BJ (cell line): ENCODE data around the gene SGK1. TPM values are rescaled to one million over a fixed set of nuclear protein-coding genes. Genes with fewer than 3 reads are reported as not detected.
A peak's percentile ranks its signal among the peaks of the same experiment; 100 is the strongest.

ENCODE experiments used
- CTCF ChIA-PET: fragments of 350-600 bp; formaldehyde crosslinking; extraction: SDS; loops from one replicate; lab custom pipeline; 2021; ENCODE audit warnings: antibody characterized with exemption, inconsistent platforms; lab: Yijun Ruan, JAX
- POLR2A ChIA-PET: fragments of 300-600 bp; sonication (Branson Sonifier 250); formaldehyde crosslinking; extraction: SDS; loops from one replicate; lab custom pipeline; 2021; ENCODE audit warnings: antibody characterized with exemption; lab: Charles Lee
- DNase-seq: peaks from one replicate; pipeline ENCODE4 v3.0.0-alpha.2; 2011; ENCODE audit warnings: low read depth
- H3K27me3 ChIP-seq: 2 replicates; pipeline ENCODE4 v1.6.0; 2011; ENCODE audit warnings: low read length; ENCODE audit not compliant: control insufficient read depth, insufficient read depth
- H3K36me3 ChIP-seq: 2 replicates; pipeline ENCODE4 v1.5.1; 2011; ENCODE audit warnings: low read length; ENCODE audit not compliant: control insufficient read depth, insufficient read depth
- H3K4me3 ChIP-seq: 2 replicates; pipeline ENCODE4 v1.5.1; 2011; ENCODE audit warnings: low read depth, mild to moderate bottlenecking, control low read depth, low read length
- CTCF ChIP-seq: IDR thresholded peaks from 2 replicates; pipeline ENCODE4 v1.5.1; 2011; ENCODE audit warnings: low read depth, mild to moderate bottlenecking, control low read depth, inconsistent platforms, low read length, moderate library complexity; ENCODE audit not compliant: insufficient read depth
- polyA plus RNA-seq: library from polyadenylated mRNA; depleted of rRNA; stranded (reverse); fragments of >200 nt; gene quantifications from 2 replicates; pipeline ENCODE4 v1.2.3, GENCODE V29; 2011

SGK1 gene
- polyA plus RNA-seq, 1 experiment: 179 TPM

GRCh38 chr6:134178161-134179044, 139.5 kb downstream of the SGK1 start:
- H3K4me3 ChIP-seq: peak overlapping the region; percentile 53
- peak; percentile 88 for TF ChIP-seq CTCF
- H3K36me3 ChIP-seq: no peaks in the 10 kb centered on the region
- no peaks in the 10 kb centered on the region for H3K27me3 ChIP-seq
- DNase-seq: peak; percentile 72
- ChIA-PET CTCF (interaction anchor here (0.6 to 4.0 kb wide), 32 partner anchors 12 to 644 kb away, joined by 3 to 15 read pairs (median 3); no protein-coding TSS in a partner anchor), POLR2A (interaction anchor here (1.0 to 1.5 kb wide), 2 partner anchors 244 to 373 kb away, joined by 3 to 4 read pairs; no protein-coding TSS in a partner anchor)

- CTCF ChIA-PET: interaction anchor here (0.6 to 4.0 kb wide), 25 partner anchors 13 to 645 kb away, joined by 3 to 15 read pairs (median 3); no protein-coding TSS in a partner anchor
- POLR2A ChIA-PET: interaction anchor here (1.0 to 1.5 kb wide), 2 partner anchors 244 to 373 kb away, joined by 3 to 4 read pairs; no protein-coding TSS in a partner anchor
- TF ChIP-seq CTCF: no peak
These were observed 140.2 kb downstream of the SGK1 start for GRCh38 chr6:134177753-134178160.

GRCh38 chr6:134177236-134177635, 140.7 kb downstream of the SGK1 start:
- no peak for DNase-seq
- Histone ChIP-seq H3K27me3 (no peaks in the 10 kb centered on the region), H3K36me3 (peaks cover 3% of the 10 kb centered on the region; the same call in 1 of the 2 replicates), H3K4me3 (peak overlapping the region; percentile 53; the same call in 1 of the 2 replicates)
- ChIA-PET POLR2A (interaction anchor here (1.0 to 1.5 kb wide), 2 partner anchors 245 to 374 kb away, joined by 3 to 4 read pairs; no protein-coding TSS in a partner anchor), CTCF (interaction anchor here (0.6 to 4.0 kb wide), 15 partner anchors 13 to 645 kb away, joined by 3 to 15 read pairs (median 4); no protein-coding TSS in a partner anchor)
- TF ChIP-seq CTCF: no peak

More at GRCh38 chr6:134177753-134178160, 140.2 kb downstream of the SGK1 start:
- H3K27me3 ChIP-seq: no peaks in the 10 kb centered on the region
- peaks cover 3% of the 10 kb centered on the region; the same call in 1 of the 2 replicates for H3K36me3 ChIP-seq
- DNase-seq: peak; percentile 69
- peak overlapping the region; percentile 53 for H3K4me3 ChIP-seq

- TF ChIP-seq CTCF: no peak
- H3K27me3 ChIP-seq: no peaks in the 10 kb centered on the region
- peaks cover 7% of the 10 kb centered on the region for H3K36me3 ChIP-seq
- no peak for DNase-seq
- ChIA-PET CTCF (interaction anchor here (0.6 to 4.0 kb wide), 7 partner anchors 113 to 648 kb away, joined by 3 to 15 read pairs (median 6); no protein-coding TSS in a partner anchor), POLR2A (interaction anchor here (0.6 to 0.7 kb wide), 3 partner anchors 40 to 434 kb away, joined by 3 to 4 read pairs (median 3); no protein-coding TSS in a partner anchor)
- H3K4me3 ChIP-seq: peak overlapping the region; percentile 79
These were observed 141.5 kb downstream of the SGK1 start for GRCh38 chr6:134176264-134176975.
